ENCODE measurements around the gene NBAS. TPM values are rescaled to one million over a fixed set of nuclear protein-coding genes. Genes with fewer than 3 reads are reported as not detected.

Gene NBAS
- total RNA-seq, 1 experiment from 2014 or later: 32.5 TPM

DNA sequence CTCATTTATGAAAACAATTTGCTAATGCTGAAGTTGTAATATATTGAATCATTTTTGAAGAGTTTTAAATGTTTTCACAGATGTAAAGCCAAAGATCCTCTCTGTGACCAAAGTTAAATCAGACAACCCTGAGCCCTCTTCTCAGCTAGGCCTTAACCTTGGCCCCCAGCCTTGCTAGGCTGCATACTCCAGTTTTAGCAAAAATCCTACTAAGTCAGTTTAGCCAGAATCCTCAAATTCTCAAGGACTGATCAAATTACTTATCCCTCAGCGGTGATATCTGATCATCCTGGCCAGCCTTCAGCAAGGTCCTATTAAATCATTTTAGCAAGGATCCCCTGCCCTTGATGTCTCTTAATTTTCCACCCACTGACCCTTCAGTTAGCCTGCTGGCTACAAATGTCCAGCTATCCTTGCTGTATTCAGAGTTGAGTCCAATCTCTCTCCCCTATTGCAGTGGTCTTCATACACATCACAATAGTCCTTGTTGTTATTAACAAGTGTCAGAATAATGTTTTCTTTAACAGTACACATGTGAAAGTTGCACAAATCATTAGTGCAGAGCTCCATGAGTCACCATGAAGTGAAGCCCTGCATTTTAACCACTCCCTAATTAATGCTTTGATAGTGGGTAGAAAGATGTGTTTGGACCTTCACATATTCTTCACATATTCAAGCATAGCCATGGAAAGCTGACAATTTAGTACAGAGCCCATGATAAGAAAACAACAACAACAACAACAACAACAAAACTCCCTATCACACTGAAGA is 206.4 kb downstream of the NBAS start:
- Mint-ChIP-seq H3K27ac (no peak overlapping the region; a peak in 2 of 7 replicates), H3K27me3 (ENCODE audit: low read depth) (no peaks in the 10 kb centered on the region), H3K4me1 (peaks cover 21 to 25% of the 10 kb centered on the region in 2 experiments), H3K4me3 (no peak overlapping the region), H3K36me3 (ENCODE audit: insufficient read depth in 1 of 3, low read depth in 3 of 3) (peaks cover 11 to 17% (median 12%) of the 10 kb centered on the region in 3 experiments; a peak in 4 of 7 replicates), H3K9me3 (no peaks in the 10 kb centered on the region; a peak in 1 of 5 replicates)
- H2BK15ac ChIP-seq (ENCODE audit: low read depth, low read length): no peak overlapping the region
- H2BK120ac ChIP-seq (ENCODE audit: low read depth, low read length, poor library complexity, severe bottlenecking): no peak overlapping the region
- no peak overlapping the region for H4K8ac ChIP-seq (replicated peaks; ENCODE audit: insufficient read length, low read depth, low read length)
- H3K9me3 ChIP-seq (ENCODE audit: control insufficient read depth, low read depth, low read length): no peaks in the 10 kb centered on the region
- no peak overlapping the region for H2AK5ac ChIP-seq (ENCODE audit: insufficient read length, low read length)
- H3K56ac ChIP-seq (ENCODE audit: insufficient read length, low read depth, low read length): no peak overlapping the region
- no peak overlapping the region for H3T11ph ChIP-seq (ENCODE audit: low read length)
- no peak overlapping the region for H2BK5ac ChIP-seq (ENCODE audit: insufficient read length, low read length)
- H4K91ac ChIP-seq (ENCODE audit: insufficient read length, low read depth, low read length): no peak overlapping the region
- no peak overlapping the region for H2BK20ac ChIP-seq (ENCODE audit: low read depth, low read length, poor library complexity, severe bottlenecking)
- no peak for DNase-seq
- peaks cover 3% of the 10 kb centered on the region; the same call in 1 of the 2 replicates for H3K4me1 ChIP-seq (ENCODE audit: insufficient read depth, low read length)
- no peaks in the 10 kb centered on the region for H4K20me1 ChIP-seq (ENCODE audit: control insufficient read depth, insufficient read depth, insufficient read length)
- H3K79me1 ChIP-seq (ENCODE audit: insufficient read depth, low read depth, low read length, poor library complexity, severe bottlenecking): no peaks in the 10 kb centered on the region
- no peak overlapping the region for H3K27ac ChIP-seq (ENCODE audit: insufficient read length, low read depth, low read length)
- H3K4me2 ChIP-seq (ENCODE audit: insufficient read depth, insufficient read length, low read length): no peak overlapping the region
- H3K27me3 ChIP-seq (ENCODE audit: insufficient read depth, low read length): no peaks in the 10 kb centered on the region
- no peak overlapping the region for H2AFZ ChIP-seq (ENCODE audit: low read length)
- no peak overlapping the region for H3K14ac ChIP-seq (ENCODE audit: insufficient read depth, low read length)
- no peaks in the 10 kb centered on the region for H3K79me2 ChIP-seq (ENCODE audit: insufficient read depth, low read length)
- no peak overlapping the region for H3K9ac ChIP-seq (ENCODE audit: extremely low read depth, insufficient read length, low read length)
- no CpG with 5 or more reads among the region's 1 CpG for WGBS (ENCODE audit: extremely low coverage, insufficient read length, low lambda C conversion rate)
- no peak overlapping the region for H3K4ac ChIP-seq (ENCODE audit: low read depth, low read length)
- no peak overlapping the region for H3K23ac ChIP-seq (ENCODE audit: insufficient read length, low read depth, low read length)
- no peak overlapping the region for H4K5ac ChIP-seq (ENCODE audit: insufficient read length, low read depth, low read length)
- no peak overlapping the region for H3K18ac ChIP-seq (ENCODE audit: insufficient read length, low read depth, low read length)
- TF ChIP-seq, protein P1, sequence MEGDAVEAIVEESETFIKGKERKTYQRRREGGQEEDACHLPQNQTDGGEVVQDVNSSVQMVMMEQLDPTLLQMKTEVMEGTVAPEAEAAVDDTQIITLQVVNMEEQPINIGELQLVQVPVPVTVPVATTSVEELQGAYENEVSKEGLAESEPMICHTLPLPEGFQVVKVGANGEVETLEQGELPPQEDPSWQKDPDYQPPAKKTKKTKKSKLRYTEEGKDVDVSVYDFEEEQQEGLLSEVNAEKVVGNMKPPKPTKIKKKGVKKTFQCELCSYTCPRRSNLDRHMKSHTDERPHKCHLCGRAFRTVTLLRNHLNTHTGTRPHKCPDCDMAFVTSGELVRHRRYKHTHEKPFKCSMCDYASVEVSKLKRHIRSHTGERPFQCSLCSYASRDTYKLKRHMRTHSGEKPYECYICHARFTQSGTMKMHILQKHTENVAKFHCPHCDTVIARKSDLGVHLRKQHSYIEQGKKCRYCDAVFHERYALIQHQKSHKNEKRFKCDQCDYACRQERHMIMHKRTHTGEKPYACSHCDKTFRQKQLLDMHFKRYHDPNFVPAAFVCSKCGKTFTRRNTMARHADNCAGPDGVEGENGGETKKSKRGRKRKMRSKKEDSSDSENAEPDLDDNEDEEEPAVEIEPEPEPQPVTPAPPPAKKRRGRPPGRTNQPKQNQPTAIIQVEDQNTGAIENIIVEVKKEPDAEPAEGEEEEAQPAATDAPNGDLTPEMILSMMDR (conservative IDR thresholded peaks at IDR 0.05): no peak
- H2BK12ac ChIP-seq (ENCODE audit: insufficient read length, low read depth, low read length): no peak overlapping the region
- no peaks in the 10 kb centered on the region for H3K23me2 ChIP-seq (ENCODE audit: insufficient read length, low read depth, low read length, poor library complexity, severe bottlenecking)
